UCSD-AML1 (cell line): ENCODE measurements around the gene SLC12A2.

Source experiments
- DNase-seq: peaks from one replicate; lab custom pipeline; 2025; ENCODE audit not compliant: unreplicated experiment; lab: John Stamatoyannopoulos, UW

Gene SLC12A2

GRCh38 chr5:128083033-128083810, at the start of gene SLC12A2:
Gene SLC12A2, plus strand, starts transcription at chr5:128083766. Its CDS starts 189 bp downstream, at chr5:128083955.
- peak; percentile 93 for DNase-seq

GRCh38 chr5:128035689-128036088, 47.9 kb upstream of the SLC12A2 start:
- no peak for DNase-seq

GRCh38 chr5:128036950-128037349, 46.6 kb upstream of the SLC12A2 start:
- no peak for DNase-seq

- no peak for DNase-seq
These were observed 44.9 kb upstream of the SLC12A2 start for GRCh38 chr5:128038643-128039042.

GRCh38 chr5:128040927-128041326, 42.6 kb upstream of the SLC12A2 start:
- no peak for DNase-seq

GRCh38 chr5:128052780-128053179, 30.8 kb upstream of the SLC12A2 start:
- no peak for DNase-seq

GRCh38 chr5:128053291-128053954, 30.1 kb upstream of the SLC12A2 start:
- no peak for DNase-seq

GRCh38 chr5:128060644-128061385, 22.8 kb upstream of the SLC12A2 start:
- no peak for DNase-seq

- no peak for DNase-seq
These were observed 21.3 kb upstream of the SLC12A2 start for GRCh38 chr5:128062172-128062746.

- no peak for DNase-seq
These were observed 9.4 kb upstream of the SLC12A2 start for GRCh38 chr5:128074171-128074570.

- DNase-seq: no peak
These were observed 8.6 kb upstream of the SLC12A2 start for GRCh38 chr5:128074953-128075352.

- no peak for DNase-seq
These were observed 6.0 kb upstream of the SLC12A2 start for GRCh38 chr5:128077526-128077925.

- DNase-seq: no peak
These were observed 2.3 kb upstream of the SLC12A2 start for GRCh38 chr5:128081111-128081851.

- no peak for DNase-seq
These were observed 974 bp upstream of the SLC12A2 start for GRCh38 chr5:128082551-128083032.

GRCh38 chr5:128083811-128084227, 253 bp downstream of the SLC12A2 start:
- DNase-seq: peak; percentile 89

GRCh38 chr5:128084228-128085167, 932 bp downstream of the SLC12A2 start:
- DNase-seq: peak; percentile 52

GRCh38 chr5:128085413-128085812, 1.8 kb downstream of the SLC12A2 start:
- no peak for DNase-seq

- DNase-seq: no peak
These were observed 8.0 kb downstream of the SLC12A2 start for GRCh38 chr5:128091579-128091978.

- no peak for DNase-seq
These were observed 8.6 kb downstream of the SLC12A2 start for GRCh38 chr5:128092144-128092543.
